IPS-NIHi7 (cell line): Measurements from ENCODE around the gene SIX5.
A peak's percentile ranks its signal among the peaks of the same experiment; 100 is the strongest.

ENCODE experiments used
- DNase-seq: peaks from one replicate; pipeline ENCODE4 v3.0.0; 2012; ENCODE audit warnings: mixed read lengths; ENCODE audit errors: extremely low spot score

SIX5 gene

GRCh38 chr19:45792470-45793177 lies 23.6 kb upstream of the SIX5 start, which contains the start of gene DMWD:
TSS of gene DMWD (minus strand) at chr19:45792845. CDS start at chr19:45792756, 89 bp downstream.
- peak; percentile 99 for DNase-seq

- no peak for DNase-seq
Observed at GRCh38 chr19:45791744-45792469, 22.9 kb upstream of the SIX5 start.

- DNase-seq, result no peak
Observed at GRCh38 chr19:45790942-45791341, 21.9 kb upstream of the SIX5 start.

- DNase-seq, result no peak
Observed at GRCh38 chr19:45789035-45789786, 20.2 kb upstream of the SIX5 start.

- no peak for DNase-seq
Observed at GRCh38 chr19:45786533-45786894, 17.5 kb upstream of the SIX5 start.

GRCh38 chr19:45785781-45786532 lies 16.9 kb upstream of the SIX5 start:
- no peak for DNase-seq

GRCh38 chr19:45785097-45785496 lies 16.0 kb upstream of the SIX5 start:
- DNase-seq, result no peak

- no peak for DNase-seq
Observed at GRCh38 chr19:45784096-45784495, 15.0 kb upstream of the SIX5 start.

GRCh38 chr19:45782820-45783785 lies 14.1 kb upstream of the SIX5 start:
- no peak for DNase-seq

- DNase-seq, result no peak
Observed at GRCh38 chr19:45782162-45782691, 13.2 kb upstream of the SIX5 start, which contains the start of gene DMPK. TSS of gene DMPK (minus strand) at chr19:45782490. CDS start at chr19:45782352, 138 bp downstream.

- no peak for DNase-seq
Observed at GRCh38 chr19:45781214-45782161, 12.4 kb upstream of the SIX5 start.

GRCh38 chr19:45780448-45781213 lies 11.6 kb upstream of the SIX5 start:
- DNase-seq, result no peak

GRCh38 chr19:45780146-45780447 lies 11.0 kb upstream of the SIX5 start:
- DNase-seq, result no peak

GRCh38 chr19:45779231-45780145 lies 10.4 kb upstream of the SIX5 start:
- DNase-seq, result peak; percentile 95

GRCh38 chr19:45778010-45778661 lies 9.1 kb upstream of the SIX5 start:
- DNase-seq, result no peak

- no peak for DNase-seq
Observed at GRCh38 chr19:45777395-45777961, 8.4 kb upstream of the SIX5 start.

- peak; percentile 70 for DNase-seq
Observed at GRCh38 chr19:45774765-45775164, 5.7 kb upstream of the SIX5 start.
